ENCODE data around the gene SH3RF3. TPM values are rescaled to one million over a fixed set of nuclear protein-coding genes. Genes with fewer than 3 reads are reported as not detected.

Gene SH3RF3
- polyA plus RNA-seq, 4 donors: 4.8 to 5.7 (median 5.1) TPM

DNA sequence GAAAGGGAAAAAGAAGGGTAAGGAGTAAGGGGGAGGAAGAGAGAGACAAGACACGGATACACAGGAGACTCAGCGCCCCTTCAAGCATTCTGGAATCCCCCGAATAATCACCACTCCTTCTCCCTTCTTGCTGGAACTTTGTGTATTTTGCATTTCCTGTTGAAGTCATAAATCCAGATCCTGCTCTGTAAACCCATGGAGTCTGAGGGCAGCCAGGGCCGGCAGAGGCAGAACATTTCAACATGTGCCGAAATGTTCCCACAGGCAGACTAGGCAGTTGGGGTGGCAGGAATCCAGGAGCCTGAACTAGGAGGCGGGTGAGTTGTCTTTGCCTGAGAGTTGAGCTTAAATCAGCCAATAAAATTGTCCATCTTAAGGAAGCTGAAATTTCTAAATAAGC is 193.1 kb downstream of the SH3RF3 start:
- DNase-seq (ENCODE audit: low read depth in 4 of 4, low spot score in 3 of 4): peak in 1 of 4 donors; percentile 56

DNA sequence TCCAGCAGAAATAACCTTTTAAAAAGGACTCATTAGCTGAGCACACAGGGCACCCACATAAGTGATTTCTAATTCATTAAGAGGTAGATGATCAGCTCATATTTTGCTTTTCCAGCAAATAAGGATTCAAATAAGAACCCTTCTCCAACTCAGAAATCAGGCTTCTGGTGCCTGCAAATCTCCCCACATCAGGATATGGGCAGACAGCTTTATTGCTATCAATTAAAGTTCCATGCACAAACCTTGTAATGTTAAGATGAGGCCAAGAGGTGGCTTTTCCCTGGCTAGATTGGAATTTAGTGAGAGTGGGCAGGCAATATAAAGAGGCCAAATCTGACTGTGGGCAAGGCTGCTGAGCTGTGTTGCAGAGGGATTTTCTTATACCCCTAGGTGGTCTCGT is 193.6 kb downstream of the SH3RF3 start:
- no peak for DNase-seq (ENCODE audit: low read depth in 4 of 4, low spot score in 3 of 4)

DNA sequence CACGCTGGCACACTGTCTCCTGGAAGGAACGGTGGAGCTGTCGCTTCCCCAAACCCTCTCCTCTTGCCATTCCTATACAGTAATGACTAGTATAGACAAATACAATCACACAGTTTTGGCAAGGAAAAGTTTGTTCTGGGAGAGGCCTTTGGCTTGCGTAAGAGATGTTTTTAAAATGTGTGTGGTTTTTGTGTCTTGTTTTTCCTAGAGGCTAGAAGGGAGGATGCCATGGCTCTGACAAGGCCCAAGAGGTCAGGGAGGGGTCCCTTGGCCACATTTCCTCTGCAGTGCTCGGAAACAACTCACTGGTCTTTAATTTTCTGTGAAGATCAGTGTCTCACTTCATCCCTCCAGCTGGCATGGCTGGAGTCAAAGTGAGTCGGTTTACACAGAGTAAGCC is 195.9 kb downstream of the SH3RF3 start:
- DNase-seq (ENCODE audit: low read depth in 4 of 4, low spot score in 3 of 4): no peak

DNA sequence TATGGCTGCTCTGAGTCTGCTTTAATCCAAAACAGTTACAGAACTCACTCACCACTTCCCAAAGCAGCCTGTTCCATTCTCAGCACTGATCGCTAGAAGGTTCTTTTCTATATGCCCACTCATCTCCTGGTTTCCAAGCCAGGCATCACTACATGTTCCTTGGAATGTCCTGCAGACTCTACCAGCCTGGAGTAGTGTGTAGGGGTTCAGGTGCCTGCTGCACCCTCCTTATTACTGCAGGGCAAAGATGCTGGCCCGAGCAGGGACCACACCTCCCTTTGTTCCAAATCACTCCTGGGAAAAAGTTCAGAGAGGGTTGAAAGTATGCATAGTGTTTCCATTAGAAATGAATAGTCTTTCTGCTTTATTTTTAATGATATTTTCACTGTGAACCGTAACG is 196.6 kb downstream of the SH3RF3 start:
- DNase-seq (ENCODE audit: low read depth in 4 of 4, low spot score in 3 of 4): no peak

DNA sequence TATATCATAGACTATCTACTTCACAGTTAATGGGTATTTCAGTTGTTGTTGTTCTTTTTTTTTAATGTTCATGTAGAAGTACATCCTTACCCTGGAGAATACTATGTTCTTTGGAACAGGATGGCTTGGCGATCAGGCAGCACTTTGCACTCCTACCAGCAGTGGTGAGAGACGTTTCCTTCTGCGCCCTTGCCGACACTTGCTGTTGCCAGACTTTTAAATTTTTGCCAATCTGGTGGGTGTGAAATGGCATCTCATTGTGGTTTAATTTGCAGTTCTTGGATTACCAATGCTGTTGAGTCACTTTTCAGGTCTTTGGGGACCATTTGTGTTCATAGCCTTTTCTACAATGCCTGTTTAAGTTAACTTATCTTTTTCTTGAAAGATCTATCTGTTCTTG is 197.3 kb downstream of the SH3RF3 start:
- DNase-seq (ENCODE audit: low read depth in 4 of 4, low spot score in 3 of 4): no peak

DNA sequence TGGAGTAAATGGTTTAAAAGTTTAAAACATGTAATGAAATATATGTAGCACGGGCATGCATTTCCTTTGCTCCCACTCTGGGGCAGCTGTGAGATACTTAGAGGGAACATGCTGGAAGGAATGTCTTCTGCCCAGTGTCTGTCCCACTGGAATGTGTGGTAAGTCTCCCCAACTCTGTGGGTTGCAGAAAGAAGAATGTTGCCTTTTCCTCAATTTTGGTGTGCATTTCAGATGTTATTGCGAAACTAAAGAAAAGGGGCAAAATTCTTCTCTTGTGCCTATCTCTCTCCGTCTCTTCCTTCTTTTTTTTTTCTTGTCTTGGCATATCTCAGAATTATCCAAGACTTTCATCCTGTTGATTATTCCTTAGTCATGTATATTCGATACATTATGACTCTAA is 201.1 kb downstream of the SH3RF3 start:
- no peak for DNase-seq (ENCODE audit: low read depth in 4 of 4, low spot score in 3 of 4)

DNA sequence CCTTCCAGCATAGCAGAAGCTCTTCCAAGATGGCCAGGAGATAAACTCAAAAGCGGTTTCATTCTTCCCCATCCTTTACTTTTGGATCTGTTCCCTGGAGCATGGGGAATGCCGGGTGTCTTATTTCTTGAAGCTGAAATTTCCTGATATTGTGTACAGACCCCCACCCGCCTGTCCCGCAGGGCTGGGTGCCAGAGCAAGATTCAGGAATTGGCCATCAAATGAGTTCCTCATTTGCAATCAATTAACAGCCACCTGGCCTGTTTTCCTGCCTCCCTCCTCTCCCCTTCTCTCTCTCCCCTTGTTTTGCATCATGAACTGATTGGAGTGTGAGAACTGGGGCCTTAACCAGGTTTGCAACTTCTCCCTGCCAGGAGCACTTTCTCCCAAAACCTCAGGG is 202.1 kb downstream of the SH3RF3 start:
- no peak for DNase-seq (ENCODE audit: low read depth in 4 of 4, low spot score in 3 of 4)

DNA sequence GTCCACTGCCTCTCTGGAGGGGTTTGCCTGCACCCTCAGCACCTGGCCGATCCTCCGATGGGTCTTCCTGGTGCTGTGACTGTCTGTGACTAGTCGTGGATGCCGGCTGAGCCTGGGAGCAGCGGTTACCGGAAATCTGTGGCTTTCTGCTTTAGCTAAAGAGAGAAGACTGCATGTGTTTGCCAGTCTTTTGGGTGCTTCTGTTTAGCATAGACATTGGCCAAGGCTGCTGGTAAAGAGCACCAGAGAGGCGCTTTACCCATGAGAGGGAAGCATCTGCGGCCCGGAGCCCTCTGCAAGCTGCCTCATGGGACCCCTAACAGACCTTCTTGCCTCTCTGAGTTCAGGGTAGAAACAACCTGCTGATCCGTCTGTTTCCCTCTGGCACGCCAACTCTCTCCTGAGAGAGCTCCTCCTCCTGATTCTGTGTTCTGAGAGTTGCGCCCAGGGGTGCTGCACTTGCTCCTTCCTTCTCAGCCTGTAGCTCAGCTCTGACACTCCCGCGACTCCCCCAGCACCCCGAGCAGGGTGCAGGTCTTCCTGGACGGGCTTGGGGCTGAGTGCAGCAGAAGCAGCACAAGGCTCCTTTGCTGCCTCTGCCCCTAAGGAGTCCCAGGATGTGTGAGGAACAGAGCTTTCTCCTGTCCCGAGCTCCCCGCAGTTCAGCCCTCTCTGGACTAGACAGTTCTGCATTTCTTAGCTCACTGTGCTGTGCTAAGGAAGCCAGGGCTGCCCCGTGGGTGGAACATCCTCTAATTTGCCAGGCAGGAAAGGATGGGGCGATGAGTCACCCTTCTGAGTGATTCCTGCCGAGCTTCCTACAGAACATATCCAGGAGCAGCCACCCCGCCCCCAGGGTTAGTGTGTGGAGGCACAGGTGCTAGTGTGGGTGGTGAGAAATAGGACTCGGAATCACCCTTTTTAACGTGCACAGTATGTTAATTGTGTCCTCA is 203.2 kb downstream of the SH3RF3 start:
- no peak for DNase-seq (ENCODE audit: low read depth in 4 of 4, low spot score in 3 of 4)

DNA sequence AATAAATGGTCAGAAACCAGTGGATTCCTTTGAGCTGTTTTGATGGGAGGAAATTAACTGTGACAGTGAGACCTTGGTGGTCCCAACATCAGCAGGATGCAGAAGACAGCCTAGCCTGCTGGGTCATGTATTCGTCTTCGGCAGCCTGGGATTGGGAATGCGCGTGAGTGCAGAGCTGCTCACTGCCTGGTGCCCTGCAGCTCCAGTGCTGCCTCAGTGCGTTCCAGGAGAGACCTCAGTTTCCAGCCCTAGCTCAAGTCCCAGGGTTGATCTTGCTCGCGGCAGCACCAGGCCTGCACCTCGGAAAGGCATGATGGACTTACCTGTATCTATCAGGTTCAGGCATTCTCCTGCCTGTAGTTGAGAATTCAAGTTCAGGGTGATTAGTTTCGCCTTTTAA is 203.9 kb downstream of the SH3RF3 start:
- no peak for DNase-seq (ENCODE audit: low read depth in 4 of 4, low spot score in 3 of 4)

DNA sequence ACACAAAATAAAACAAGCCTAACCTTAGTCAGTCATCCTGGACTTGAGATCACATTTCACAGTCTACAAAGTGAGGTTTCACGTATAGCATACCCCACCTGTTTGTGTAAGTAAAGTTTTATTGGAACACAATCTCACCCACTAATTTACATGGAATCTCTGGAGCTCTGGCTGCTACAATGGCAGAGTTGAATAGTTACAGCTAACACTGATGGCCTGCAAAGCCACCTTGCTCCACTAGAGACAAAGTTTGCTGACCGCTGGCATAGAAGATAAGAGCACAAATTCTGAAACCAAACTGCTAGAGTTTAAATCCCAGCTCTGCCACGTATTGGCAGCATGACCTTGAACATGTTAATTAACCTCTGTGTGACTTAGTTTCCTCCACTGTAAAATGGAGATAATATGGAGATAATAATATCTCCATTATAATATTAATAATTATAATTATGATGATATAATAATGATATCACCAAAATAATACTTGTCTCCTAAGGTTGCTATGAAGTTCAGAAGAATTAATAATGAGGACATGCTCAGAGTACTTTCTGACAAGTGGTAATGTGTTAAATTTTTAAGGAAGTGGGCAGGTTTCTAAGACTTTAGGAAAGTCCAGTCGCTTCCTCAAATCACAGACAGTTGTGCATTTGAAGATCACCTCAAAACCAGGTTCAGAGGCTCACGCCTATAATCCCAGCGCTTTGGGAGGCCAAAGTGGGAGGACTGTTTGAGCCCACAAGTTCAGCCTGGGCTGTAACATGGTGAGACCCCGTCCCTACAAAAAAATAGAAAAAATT is 204.6 kb downstream of the SH3RF3 start:
- no peak for DNase-seq (ENCODE audit: low read depth in 4 of 4, low spot score in 3 of 4)

DNA sequence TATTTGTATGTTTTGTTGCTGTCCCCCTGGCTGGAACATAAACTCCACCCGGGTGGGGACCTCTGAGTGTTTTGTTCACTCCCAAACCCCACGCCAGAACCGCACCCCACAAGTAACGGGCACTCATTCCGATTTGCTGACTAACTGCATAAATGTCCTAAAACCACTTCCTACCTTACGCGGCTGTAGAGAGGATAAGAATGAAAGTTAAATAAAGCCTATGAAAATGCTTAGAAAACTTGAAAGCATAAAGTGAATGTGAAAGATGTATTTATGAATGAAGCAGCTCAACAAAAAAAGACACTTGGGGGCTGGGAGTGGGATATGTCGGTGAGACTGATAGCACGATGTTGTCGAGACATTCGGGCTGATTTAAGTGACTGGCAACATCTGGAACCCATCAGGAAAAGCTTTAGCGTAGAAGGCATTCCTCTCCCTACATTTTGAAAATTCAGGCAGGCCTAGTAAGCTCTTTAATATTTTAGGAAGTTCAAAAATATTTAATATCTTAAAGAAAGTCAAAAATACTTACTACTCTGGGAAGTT is 206.7 kb downstream of the SH3RF3 start:
- DNase-seq (ENCODE audit: low read depth in 4 of 4, low spot score in 3 of 4): no peak

DNA sequence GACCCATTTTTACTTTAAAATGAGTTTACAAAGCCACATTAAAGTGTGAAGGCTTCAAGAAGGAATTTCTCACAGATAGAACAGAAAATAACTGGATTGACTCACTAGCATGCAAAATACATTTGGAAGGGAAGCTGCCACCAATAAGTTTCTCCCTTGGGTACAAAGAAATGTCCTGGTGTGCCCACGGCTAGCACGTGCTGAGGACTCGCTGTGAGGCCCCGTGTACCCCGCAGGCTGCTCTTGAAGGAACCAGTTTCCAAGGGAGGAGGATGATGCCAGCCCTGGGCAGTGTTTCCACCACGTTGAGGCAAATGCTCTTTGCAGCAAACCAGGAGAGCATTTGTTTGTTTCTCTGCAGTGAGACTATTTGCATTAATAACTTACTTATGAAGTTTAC is 207.3 kb downstream of the SH3RF3 start:
- DNase-seq (ENCODE audit: low read depth in 4 of 4, low spot score in 3 of 4): no peak

DNA sequence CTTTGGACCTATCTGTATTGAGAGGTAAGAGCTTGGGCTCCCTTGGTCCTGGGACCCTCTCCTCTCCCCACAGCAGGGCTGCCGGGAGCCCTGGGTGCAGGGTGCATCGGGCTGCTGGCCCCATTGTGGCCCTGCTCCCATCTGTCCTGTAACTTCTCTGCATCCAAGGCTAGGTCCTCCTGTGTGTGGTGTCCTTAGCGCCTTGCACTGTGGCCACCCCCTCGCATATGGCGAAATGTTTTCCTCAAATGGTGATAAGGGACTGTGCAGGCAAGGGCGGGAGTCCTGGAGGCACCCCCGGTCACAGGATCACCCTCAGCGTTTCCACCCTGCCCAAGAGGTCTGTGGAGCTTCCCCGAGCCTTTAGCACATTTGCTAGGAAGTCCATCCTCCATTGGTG is 208.2 kb downstream of the SH3RF3 start:
- no peak for DNase-seq (ENCODE audit: low read depth in 4 of 4, low spot score in 3 of 4)

DNA sequence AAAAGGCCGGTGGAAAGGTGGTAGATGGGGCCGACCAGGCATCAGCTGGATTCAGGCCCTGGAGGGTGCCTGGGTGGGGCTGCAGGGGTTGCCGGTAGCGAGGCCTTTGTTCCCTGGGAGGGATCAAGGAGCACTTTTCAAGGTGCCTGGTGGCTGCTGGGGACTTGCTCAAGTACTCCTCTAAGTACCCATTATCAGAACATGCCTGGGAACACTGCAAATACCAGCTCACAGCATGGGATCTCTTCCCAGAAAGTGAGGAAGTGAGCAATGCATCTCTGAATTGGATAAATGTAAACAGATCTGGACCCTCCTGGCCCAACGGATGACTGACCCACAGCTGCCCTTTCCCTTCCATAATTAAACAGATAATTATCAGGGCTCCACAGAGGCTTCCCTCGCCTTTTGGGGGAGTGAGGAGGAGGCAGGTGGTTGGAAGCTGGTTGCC is 210.5 kb downstream of the SH3RF3 start:
- DNase-seq (ENCODE audit: low read depth in 4 of 4, low spot score in 3 of 4): no peak

DNA sequence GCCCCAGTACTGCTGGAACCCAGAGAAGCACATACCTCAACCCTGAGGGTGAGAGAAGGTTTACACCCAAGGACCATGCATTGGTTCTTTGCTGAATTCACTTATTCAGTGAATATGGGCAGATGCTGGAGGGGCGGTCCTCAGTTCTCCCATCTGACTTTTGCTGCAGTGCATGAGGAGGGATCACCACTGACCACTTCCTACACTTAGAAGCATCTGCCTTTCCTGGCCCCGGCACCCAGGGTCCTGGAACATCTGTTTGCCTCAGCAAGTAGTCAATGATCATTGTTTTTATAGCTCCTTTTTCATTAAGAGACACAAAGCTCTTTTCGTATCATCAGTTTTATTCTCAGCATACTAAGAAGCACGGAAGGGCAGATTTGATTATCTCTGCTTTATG is 211.4 kb downstream of the SH3RF3 start:
- no peak for DNase-seq (ENCODE audit: low read depth in 4 of 4, low spot score in 3 of 4)

DNA sequence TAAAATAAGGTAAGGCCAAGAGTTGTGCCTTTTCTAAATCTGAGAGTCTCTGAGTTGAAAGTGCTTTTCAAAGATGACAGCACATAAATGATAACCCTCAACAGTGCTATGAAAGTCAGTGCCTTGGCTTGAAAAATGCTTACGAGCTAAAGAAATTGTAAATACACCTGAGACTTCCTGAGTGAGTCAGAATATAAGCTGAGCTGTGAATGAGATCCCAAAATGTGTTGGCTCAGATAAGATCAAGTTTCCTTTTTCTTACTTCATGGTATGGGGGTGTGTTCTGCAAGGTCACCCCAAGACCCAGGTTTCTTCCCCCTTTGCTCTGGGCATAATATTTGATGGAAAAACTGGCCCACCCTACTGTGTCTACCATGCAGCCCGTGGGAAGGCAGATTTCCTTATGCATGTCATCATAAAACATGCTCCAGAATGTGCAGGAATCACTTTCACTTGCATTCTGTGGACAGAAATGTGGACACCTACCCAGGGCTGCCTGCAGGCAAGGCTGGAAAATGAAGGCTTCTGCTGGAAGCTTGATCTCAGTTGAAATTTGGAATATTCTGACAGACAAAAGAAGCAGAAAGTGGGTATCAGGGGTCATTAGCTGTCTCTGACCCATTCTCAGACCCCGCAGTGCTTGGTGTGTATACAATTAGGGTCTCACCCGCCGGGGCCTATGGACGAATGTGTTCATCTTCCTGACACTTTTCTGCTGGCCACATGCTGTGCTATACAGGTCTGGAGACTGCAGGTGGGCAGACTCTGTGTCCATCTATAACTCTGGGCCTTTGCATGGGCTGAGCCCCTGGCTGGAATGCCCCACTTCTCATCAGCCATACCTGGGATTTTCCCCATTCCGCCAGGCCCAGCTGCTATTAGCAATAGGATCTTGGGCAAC is 212.6 kb downstream of the SH3RF3 start:
- no peak for DNase-seq (ENCODE audit: low read depth in 4 of 4, low spot score in 3 of 4)

DNA sequence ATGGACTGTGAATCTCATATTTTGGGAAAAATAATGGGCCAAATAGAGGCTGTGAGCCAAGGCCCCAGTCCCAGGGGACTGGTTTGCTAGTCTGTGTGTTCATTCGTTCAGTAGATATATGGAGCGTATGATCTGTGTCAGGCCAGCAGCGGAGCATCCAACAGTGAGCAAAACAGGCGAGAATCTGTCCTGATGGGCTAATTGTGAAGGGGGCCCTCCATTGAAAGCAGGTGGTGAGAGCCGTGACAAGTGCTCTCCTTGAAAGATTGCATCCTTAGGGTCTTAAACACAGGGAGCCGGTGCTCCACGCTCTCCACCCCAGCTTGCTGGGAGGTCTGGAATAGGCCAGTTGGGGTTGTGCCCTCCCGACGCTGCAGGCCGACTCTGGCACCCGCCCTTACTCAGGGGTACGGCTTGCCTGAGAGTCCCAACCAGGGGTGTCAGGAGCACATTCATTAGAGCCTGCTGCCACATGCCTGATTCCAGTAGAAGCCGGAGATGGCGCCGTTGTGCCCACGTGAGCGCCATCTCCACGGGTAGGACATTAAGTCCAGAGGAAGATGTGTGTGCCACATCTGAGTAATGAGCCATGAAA is 213.3 kb downstream of the SH3RF3 start:
- DNase-seq (ENCODE audit: low read depth in 4 of 4, low spot score in 3 of 4): no peak

DNA sequence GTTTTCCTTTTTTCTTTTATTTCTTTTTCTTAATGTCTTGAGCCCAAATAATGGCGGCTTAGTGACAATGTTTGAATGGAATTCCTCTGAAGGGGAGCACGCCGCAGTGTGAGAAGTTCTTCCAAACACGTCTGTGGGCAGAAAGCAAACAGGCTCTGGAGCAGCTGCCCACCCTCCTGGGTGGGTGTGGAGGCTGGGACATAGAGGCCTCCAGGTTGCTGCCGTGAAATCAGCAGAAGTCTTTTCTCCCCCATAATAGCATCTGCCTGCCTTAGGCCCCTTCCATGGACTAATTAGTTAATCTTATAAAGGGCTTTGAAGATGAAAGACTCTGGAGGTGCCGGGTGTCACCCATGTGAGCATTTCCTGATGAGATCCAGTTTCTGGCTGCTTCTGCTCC is 213.9 kb downstream of the SH3RF3 start:
- DNase-seq (ENCODE audit: low read depth in 4 of 4, low spot score in 3 of 4): no peak

DNA sequence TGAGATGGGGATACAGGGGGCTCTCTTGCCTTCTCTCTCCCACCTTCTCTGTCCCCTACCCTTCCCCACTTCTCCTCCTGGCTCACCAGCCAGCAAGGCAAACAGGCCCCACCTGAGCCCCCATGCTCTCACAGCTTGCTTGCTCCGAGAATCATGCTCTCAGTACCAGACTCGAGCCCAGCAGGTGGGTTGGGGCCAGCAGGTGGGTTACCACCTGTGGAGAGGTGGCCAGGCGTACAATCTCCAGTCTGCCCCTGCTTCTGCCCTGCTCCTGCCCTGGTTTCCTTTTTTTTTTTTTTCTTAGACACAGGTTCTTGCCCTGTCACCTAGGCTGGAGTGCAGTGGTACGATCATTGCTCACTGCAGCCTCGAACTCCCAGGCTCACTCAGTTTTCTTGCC is 214.5 kb downstream of the SH3RF3 start:
- DNase-seq (ENCODE audit: low read depth in 4 of 4, low spot score in 3 of 4): no peak

DNA sequence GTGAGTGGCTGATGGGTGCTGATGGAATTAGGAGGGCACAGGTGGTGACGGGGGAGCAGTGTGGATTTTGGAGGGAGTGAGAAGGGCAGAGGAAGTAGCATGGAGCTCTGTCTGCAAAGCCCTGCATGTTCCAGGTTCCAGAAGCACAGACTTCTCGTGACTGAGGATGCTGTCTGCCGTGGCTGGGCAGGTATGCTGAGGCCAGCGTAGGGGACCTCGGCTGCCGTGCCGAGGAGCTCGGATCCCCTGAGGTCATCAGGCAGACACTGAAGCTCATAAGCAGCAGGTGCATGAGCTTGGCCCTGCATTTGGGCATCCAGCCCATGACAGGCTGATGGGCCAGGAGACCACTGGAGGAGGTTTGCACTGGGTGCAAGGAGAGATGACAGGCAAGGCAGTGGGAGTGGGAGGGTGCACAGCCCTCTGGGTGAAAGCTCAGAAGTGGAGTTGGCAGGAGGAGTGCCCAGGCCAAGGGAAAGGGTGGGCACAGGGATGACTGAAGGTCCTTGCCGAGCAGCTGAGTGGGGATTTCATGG is 215.3 kb downstream of the SH3RF3 start:
- DNase-seq (ENCODE audit: low read depth in 4 of 4, low spot score in 3 of 4): no peak
